Fibroblast of skin of back (primary cell): ENCODE results near the gene TNFRSF14.

Experiments used
- DNase-seq: peaks from one replicate; pipeline ENCODE4 v3.0.0-alpha.2; 2013

The TNFRSF14 gene

DNA sequence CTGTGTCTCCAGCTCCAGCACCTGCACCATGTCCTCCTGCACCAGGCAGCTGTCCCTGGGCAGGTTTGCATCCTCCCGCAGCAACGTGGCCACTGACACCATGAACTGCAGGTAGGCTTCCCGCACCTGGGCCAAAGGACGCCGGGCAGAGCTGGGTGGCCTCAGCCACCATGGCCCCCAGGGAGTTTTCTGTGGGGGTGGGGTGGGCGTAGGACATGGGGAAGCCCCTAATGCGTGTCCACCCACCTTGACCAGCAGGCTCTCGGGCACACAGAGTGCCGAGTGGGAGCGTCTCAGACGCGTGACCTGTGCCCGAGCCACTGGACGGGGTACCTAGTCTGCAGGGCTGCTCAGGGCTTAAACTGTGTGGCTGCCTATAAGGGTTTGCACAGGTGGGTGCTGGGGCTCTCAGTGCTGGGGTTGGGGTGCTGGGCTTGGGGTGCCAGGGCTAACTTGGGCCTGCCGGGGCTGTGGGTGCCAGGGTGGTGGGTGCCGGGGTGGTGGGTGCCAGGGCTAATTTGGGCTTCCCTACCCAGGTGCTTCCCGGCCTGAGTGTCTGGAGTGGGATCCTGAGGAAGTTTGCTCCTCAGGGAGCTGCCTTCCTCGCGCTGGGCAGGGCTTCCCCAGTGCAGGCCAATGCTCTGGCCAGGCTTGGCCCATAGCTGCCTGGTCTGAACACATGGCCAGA, 48.1 kb downstream of the TNFRSF14 start:
- DNase-seq = no peak

DNA sequence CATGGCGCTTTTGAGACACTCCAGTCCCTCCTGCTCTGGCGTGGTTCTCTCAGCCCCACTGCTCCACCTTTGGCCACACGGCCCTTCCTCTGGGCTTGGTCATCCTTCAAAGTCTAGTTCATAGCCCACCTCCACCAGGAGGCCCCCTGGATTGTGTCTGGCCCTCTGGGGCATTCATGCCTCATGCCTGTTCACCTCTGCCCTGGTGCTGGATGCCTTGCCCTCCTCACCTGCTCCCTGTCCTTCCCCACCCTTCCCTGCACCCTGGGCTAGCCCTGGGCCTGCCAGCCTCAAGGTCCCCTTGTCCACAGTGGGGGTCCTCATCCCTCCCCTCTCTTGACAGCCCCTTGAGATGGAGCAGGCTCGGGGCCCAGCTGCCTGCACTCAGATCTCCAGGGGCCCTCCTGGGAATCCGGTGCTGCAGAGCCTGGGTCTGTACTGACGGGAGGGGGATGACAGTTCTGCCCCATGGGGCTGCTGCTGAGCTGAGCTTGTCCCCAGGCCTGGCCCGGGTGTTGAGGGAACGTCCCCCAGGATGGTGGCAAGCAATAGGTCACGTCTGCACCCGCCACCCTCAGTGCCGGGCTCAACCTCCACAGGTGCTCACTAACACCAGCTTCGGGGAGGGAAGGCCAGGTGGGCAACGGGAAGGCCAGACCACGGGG, 48.8 kb downstream of the TNFRSF14 start:
- no peak for DNase-seq

DNA sequence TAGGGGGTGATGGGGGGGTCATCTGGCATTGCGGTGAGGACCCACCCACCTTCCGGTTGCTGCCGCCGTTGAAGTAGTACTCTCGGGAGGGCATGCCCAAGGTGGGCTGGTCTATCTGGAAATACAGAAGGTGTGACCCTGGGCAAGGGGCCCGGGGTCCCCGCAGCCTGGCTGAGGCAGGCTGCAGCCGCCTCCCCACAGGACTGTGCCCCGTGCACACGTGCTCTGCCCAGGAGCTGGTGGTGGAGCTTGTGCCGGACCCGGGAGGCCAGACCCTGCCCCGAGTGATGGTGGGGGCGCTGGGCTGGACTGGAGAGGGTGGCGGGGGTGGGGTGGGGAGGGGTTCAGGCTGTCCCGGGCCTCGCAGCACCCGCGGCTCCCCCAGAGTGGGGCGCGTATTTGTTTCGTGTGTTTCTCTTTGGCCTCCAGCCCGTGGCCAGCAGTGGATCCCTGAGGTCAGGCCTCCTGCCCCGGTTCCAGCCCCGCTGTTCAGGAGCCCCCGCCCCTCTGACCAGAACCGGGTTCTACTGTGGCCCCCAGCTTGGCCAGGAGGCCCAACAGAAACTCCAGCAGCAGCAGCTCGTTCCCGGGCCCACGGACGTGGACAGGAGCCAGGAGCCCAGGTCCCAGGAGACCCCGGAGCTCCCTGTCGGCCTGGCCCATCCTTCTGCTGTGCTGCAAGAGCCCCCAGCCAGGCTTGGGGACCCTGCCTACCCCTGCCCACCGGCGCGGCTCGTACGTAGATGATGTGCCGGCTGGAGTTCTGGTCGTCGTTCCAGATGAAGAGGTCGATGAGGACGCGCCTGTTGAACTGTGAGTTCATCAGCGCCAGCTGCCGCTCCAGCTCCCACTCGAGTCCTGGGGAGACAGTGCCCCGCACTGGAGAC, 49.6 kb downstream of the TNFRSF14 start:
- no peak for DNase-seq

DNA sequence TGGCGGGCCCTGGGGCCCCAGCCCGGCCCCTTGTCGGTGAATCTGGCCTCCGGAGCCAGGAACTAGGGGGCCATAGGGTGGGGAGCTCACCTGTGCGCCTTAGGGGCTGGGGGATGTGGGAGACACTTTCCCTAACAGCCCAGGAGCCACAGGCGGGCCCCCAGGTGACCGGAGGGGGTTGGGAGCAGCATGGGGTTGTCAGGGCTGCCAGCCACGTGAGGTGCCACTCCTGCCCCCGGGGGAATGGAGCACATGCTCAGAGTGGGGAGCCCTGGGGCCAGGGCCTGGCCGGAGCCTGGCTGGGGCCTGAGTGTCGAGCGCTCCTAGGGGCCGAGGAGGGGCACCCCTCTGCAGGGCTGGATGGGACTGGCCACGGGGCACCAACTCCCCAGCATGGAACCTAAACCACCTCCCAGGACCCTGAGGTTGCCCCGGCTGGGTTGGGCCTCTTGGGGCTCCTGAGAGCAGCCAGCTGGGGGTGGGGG, 50.3 kb downstream of the TNFRSF14 start:
- no peak for DNase-seq

DNA sequence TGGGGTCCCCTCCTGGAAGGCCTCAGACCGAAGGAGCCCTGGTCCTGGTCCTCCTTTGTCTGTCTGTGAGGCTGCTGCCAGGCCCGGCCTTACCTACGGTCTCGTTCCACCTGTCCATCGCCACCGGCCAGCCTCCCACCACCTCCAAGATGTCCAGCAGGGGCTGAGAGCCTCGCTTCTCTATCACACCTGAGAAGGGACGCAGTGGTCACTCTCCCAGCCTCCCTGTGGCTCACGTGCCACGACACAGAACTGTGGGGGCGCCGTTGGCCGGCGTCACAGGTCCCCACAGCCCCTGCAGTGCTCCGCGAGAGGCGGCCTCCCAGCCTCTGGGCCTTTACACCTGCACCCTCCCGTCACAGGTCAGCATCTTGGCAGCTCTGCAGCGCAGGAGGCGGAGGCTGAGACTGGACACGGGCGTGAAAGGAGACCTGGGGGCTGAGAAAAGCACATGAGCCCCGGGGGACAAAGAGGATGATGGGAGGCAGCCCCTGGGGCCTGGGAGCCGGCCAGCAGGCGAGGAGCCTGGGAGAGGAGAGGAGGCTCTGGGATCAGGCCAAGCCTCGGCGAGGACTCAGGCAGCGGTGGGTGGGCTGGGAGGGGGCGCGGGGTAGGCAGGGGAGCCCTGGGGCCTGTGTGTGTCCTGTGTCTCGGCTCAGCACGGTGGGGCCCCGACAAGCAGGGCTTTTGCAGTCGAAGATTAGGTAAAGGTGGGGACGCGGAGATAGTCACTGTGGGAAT, 50.9 kb downstream of the TNFRSF14 start:
- no peak for DNase-seq

DNA sequence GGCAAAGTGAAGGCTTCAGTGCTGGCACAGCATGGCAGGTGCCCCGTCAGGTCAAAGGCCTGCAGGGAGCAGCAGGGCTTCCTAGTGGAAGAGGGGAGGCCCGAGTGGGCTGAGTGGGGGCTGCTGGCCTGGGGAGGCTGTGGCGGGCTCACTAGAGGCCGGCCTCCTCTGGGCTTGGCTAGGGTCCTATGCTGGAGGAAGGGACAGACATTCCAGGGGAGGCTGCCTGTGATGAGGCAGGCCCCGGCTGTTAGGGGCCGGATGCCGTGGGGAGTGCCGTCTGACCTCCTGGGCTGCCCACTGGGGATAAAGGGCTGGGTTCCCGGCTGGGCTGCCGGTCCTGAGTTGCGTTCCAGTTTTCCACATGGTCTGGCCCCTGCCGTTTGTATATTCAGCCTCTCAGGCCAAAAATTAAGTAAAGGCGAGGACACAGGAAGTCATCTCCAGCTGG, 51.5 kb downstream of the TNFRSF14 start:
- DNase-seq = no peak

DNA sequence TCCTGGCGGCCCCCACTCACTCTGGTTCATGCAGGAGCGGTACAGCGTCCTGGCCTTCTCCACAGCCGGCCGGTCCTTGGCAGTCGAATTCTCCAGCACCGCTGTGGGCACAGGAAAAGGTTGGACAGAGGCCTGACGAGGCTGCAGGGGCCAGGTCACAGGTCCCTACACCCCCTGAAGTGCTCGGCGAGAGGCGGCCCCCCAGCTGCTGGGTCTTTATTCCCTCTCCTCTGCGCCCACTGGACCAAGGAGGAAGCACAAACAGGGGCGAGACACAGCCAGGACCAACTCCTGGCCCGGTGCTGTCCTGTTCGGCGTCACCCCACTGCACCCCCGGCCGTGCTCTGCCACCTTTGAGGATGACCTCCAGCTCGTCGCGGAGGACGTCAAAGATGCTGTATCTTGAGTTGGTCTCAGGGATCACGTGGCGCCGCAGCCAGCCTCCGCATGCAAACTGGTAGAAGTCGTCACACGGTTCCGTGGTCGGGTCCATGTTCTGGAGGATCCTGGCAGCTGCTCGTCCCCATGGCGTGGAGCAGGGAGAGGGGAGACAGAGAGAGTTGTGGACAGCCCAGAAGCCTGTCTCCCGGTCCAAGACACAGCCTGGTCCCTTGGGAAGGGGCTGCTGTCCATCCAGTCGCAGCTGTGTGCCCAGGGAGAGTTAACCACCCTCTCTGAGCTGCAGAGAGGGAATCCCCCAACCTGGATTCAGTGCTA, 53.3 kb downstream of the TNFRSF14 start:
- no peak for DNase-seq

DNA sequence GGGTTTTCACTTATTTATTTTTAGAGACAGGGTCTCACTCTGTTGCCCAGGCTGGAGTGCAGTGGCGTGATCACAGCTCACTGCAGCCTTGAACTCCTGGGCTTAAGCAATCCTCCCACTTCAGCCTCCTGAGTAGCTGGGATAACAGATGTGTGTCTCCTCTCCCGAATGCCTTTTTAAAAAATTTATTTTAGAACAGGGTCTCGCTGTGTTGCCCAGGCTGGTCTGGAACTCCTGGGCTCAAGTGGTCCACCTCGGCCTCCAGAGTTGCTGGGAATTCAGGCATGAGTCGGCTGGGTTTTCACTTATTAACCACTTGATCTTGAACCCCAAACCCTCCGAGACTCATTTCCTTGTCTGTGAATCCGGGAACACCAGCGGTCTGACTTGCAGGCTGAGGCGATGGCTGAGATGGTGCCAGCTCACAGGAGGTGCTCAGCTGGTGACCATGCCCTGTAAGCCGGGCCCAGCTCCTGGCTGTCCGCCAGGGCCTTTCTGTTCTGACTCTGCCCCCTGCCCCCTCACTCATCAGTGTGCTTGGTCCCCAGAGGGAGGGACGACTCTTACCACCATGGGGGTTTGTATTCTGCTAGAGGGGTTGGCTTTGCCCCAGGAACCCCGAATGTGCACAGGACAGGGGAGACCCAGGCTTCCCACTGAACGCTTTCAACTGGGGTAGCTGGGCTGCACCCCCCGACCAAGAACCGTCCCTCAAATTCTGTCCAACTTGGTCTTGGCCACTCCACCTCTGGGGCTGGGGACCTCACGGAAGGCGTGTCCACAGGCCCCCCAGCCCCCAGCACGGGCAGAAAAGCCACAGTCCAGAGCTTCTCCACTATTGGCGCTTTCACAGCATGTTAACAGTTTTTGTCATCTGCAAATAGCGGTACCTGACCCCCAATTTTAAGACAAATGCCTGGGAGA, 54.1 kb downstream of the TNFRSF14 start:
- DNase-seq = no peak

DNA sequence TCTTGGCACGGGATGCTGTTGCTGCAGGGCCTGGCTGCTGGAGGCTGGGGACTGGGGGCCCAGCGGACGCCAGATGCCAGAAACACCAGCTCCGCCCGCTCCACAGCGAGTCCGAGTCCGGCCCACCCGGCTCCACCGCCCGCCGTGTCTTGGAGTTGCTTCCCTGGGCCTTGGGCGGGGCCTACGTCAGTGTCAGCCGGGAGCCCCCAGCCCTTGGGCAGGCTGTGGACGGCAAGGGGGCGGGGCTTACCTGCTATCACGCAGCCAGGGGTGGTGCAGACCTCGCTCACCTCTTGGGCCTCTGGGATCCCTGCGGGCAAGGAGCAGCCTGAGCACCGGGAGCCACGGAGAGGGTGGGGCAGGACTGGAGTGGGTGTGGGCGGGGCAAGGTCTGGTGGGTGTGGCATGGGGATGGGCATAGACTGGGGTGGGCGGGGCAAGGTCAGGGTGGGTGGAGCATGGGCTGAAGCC, 54.9 kb downstream of the TNFRSF14 start:
- no peak for DNase-seq

DNA sequence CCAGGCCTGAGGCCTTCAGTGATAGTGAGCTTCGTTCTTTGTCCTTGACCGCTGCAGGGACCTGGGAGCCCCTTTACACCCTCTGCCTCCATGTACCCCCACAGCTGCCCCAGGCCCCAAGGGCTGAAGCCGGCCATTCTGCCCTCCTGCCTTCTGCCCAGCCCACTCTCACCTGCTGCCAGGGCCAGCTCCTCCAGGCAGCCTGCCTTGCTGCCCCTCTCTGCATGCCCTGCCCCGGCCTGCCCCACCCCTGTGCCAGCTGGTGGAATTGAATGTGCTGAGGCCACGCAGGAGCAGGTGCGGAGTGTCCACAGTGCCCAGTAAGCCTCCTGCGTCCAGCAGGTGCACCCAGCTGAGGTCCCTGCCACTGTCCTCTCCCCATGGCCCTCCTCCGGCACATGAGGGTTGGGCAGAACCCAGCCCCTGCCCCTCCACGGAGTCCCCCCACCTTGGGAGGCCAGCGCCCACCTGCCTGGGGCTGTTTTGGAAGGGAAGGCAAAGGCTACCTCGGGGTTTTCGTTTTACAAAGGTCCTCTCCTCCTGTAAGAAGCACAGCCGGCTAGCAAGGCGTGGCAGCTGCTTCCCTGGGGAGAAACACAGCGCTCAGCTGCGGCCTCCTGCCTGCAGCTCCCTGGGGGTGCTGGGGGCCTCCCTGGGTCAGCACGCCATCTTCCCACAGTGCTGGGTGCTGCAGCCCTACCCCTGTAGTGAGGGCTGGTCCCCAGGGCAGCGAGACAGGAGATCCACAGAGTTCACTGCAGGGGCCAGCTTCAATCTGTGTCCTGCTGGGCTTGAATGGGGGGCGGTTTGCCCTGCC, 55.7 kb downstream of the TNFRSF14 start:
- DNase-seq = no peak

DNA sequence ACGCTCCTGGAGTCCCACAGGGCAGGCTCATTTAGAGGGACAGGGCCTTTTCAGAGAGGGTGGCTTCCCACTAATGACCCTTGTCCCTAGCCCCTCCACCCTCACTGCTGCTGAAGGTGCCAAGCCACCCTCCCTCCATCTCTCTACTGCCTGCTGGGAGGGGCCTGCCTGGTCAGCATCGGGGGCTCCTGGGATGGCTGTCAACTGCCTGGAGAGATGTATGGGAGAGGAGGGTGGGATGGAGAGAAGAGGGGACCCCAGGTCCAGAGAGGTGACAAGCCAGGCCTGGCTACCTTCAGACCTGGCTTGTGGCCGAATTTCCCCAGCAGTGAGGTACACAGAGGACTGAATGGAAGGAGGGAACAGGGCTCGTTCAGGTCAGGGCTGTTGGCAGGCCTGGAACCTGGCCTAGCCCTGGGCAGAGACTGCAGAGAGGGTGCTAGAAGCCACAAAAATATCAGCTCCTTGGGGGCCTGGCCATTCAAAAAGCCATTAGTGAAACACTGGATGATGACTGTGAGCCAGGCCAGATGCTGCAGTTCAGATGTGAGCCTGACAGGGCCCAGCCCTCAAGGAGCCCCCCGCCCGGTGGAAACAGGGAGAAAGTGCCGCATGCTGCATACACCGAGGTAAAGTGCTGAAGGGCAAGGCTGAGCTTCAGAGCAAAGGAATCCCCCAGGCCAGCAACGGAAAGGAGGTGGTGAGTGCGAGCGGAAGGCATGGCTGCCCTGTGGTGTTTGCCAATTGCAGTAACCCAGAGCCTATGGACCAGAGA, 56.6 kb downstream of the TNFRSF14 start:
- no peak for DNase-seq
